CD4-positive, CD25-positive, alpha-beta regulatory T cell (primary cell): ENCODE measurements around the gene ANKUB1. TPM values are rescaled to one million over a fixed set of nuclear protein-coding genes. Genes with fewer than 3 reads are reported as not detected.

Experiments
- ATAC-seq, 2 donors: fragments of 150-1000 bp; cut with Tn5 transposase; one replicate each; pipeline ENCODE4 v1.10.0; 2021; ENCODE audit warnings: low read depth in 2 of 2, moderate number of reproducible peaks in 2 of 2, moderate library complexity in 1 of 2
- DNase-seq, 3 donors: peaks; one replicate each; pipeline versions ENCODE4 v3.0.0 to v3.0.0-alpha.2; 2012 to 2022; ENCODE audit warnings: mixed read lengths in 1 of 3
- H3K27ac ChIP-seq: one replicate; pipeline ENCODE4 v1.7.0; 2013; ENCODE audit warnings: mild to moderate bottlenecking, low read length; ENCODE audit not compliant: insufficient read depth, poor library complexity, severe bottlenecking
- H3K27me3 ChIP-seq: one replicate; pipeline ENCODE4 v1.7.0; 2013; ENCODE audit warnings: low read length; ENCODE audit not compliant: control insufficient read depth, insufficient read depth
- H3K36me3 ChIP-seq: one replicate; pipeline ENCODE4 v1.7.0; 2013; ENCODE audit warnings: mild to moderate bottlenecking, low read length, moderate library complexity; ENCODE audit not compliant: control insufficient read depth, insufficient read depth
- H3K4me1 ChIP-seq: 2 replicates; pipeline ENCODE4 v1.7.0; 2013; ENCODE audit warnings: mild to moderate bottlenecking, low read length; ENCODE audit not compliant: insufficient read depth, control insufficient read depth, poor library complexity, severe bottlenecking
- H3K4me3 ChIP-seq: one replicate; pipeline ENCODE4 v1.7.0; 2013; ENCODE audit warnings: low read depth, mild to moderate bottlenecking, low read length, moderate library complexity
- H3K9me3 ChIP-seq, 2 experiments: 1 replicate in 1 of 2; 2 replicates in 1 of 2; pipeline ENCODE4 v1.7.0; 2013; ENCODE audit warnings: low read length in 2 of 2, mild to moderate bottlenecking in 1 of 2, moderate library complexity in 1 of 2; ENCODE audit not compliant: control insufficient read depth in 2 of 2
- H3K27ac Mint-ChIP-seq, 3 donors: one replicate each; pipeline ENCODE4 v1.8.0; 2020 to 2022; ENCODE audit warnings: mild to moderate bottlenecking in 3 of 3, mixed read lengths in 3 of 3, moderate library complexity in 2 of 3
- H3K27me3 Mint-ChIP-seq: one replicate; pipeline ENCODE4 v1.8.0; 2022; ENCODE audit warnings: mild to moderate bottlenecking, mixed read lengths
- H3K36me3 Mint-ChIP-seq: one replicate; pipeline ENCODE4 v1.8.0; 2020; ENCODE audit warnings: mixed read lengths
- H3K4me1 Mint-ChIP-seq, 4 donors: one replicate each; pipeline ENCODE4 v1.8.0; 2020 to 2022; ENCODE audit warnings: mixed read lengths in 4 of 4, mild to moderate bottlenecking in 1 of 4
- H3K4me3 Mint-ChIP-seq, 4 donors: one replicate each; pipeline ENCODE4 v1.8.0; 2020 to 2022; ENCODE audit warnings: mild to moderate bottlenecking in 4 of 4, mixed read lengths in 4 of 4, moderate library complexity in 3 of 4
- H3K9me3 Mint-ChIP-seq, 7 donors: one replicate each; pipeline ENCODE4 v1.8.0; 2020 to 2022; ENCODE audit warnings: mixed read lengths in 7 of 7, mild to moderate bottlenecking in 3 of 7, moderate library complexity in 2 of 7
- polyA plus RNA-seq, 4 donors: library from polyadenylated mRNA; unstranded; fragments of 300-500 nt; fragmentation: Illumina TruSeq; gene quantifications; one replicate each; pipeline ENCODE4 v1.2.3, GENCODE V29; 2021
- total RNA-seq: library from RNA; stranded (reverse); gene quantifications from one replicate; pipeline ENCODE4 v1.2.3, GENCODE V29; 2022

Gene ANKUB1
- total and polyA plus RNA-seq, 5 donors from 2014 or later, result not detected

- Histone ChIP-seq H3K4me1 (peaks cover 15% of the 10 kb centered on the region), H3K36me3 (peaks cover 5% of the 10 kb centered on the region), H3K4me3 (no peak overlapping the region), H3K27ac (no peak overlapping the region), H3K27me3 (no peaks in the 10 kb centered on the region), H3K9me3 (no peaks in the 10 kb centered on the region)
- DNase-seq, result no peak
- H3K4me1 Mint-ChIP-seq, result peaks cover 12 to 41% (median 28%) of the 10 kb centered on the region in 4 donors
- H3K4me3 Mint-ChIP-seq, result peak overlapping the region; percentile 94 to 99 (median 97)
- H3K27me3 Mint-ChIP-seq, result peaks cover 13% of the 10 kb centered on the region
- H3K36me3 Mint-ChIP-seq, result peaks cover 4% of the 10 kb centered on the region
- ATAC-seq, result no peak
- H3K9me3 Mint-ChIP-seq, result no peaks in the 10 kb centered on the region
- peak overlapping the region in 2 of 3 donors; percentile 95 to 97 for H3K27ac Mint-ChIP-seq
Measured at GRCh38 chr3:149753717-149754116, 38.6 kb downstream of the ANKUB1 start.

- H3K27ac Mint-ChIP-seq, result peak overlapping the region; percentile 89 to 97 (median 95)
- Histone ChIP-seq H3K36me3 (peaks cover 14% of the 10 kb centered on the region), H3K27me3 (no peaks in the 10 kb centered on the region), H3K4me3 (peak overlapping the region; percentile 94), H3K9me3 (no peaks in the 10 kb centered on the region), H3K27ac (peak overlapping the region; percentile 86), H3K4me1 (peaks cover 15% of the 10 kb centered on the region)
- peaks cover 0 to 2% (median 0%) of the 10 kb centered on the region in 7 donors for H3K9me3 Mint-ChIP-seq
- H3K4me3 Mint-ChIP-seq, result peak overlapping the region; percentile 94 to 99 (median 97)
- peaks cover 5% of the 10 kb centered on the region for H3K27me3 Mint-ChIP-seq
- ATAC-seq (no peak), DNase-seq (no peak)
- H3K4me1 Mint-ChIP-seq, result peaks cover 16 to 45% (median 33%) of the 10 kb centered on the region in 4 donors
- peaks cover 13% of the 10 kb centered on the region for H3K36me3 Mint-ChIP-seq
Measured at GRCh38 chr3:149752788-149753136, 39.6 kb downstream of the ANKUB1 start.

GRCh38 chr3:149752051-149752787 lies 40.1 kb downstream of the ANKUB1 start, which contains the start of gene COMMD2:
COMMD2 (minus strand) TSS chr3:149752489; CDS start chr3:149752444, 45 bp downstream.
- H3K4me1 ChIP-seq, result peaks cover 15% of the 10 kb centered on the region
- Mint-ChIP-seq H3K4me1 (peaks cover 16 to 46% (median 36%) of the 10 kb centered on the region in 4 donors), H3K27ac (peak within 1 kb of the TSS; percentile 89 to 97 (median 95)), H3K27me3 (peaks cover under 1% of the 10 kb centered on the region), H3K9me3 (peaks cover 0 to 2% (median 0%) of the 10 kb centered on the region in 7 donors), H3K4me3 (peak within 1 kb of the TSS; percentile 94 to 99 (median 97)), H3K36me3 (peaks cover 16% of the 10 kb centered on the region)
- ATAC-seq (peak; percentile 94 to 95), DNase-seq (peak; percentile 59 to 86 (median 66))
- H3K9me3 ChIP-seq, result no peaks in the 10 kb centered on the region
- H3K4me3 ChIP-seq, result peak within 1 kb of the TSS; percentile 94
- H3K36me3 ChIP-seq, result peaks cover 19% of the 10 kb centered on the region
- peak within 1 kb of the TSS; percentile 86 for H3K27ac ChIP-seq
- no peaks in the 10 kb centered on the region for H3K27me3 ChIP-seq

- peak overlapping the region; percentile 89 to 97 (median 95) for H3K27ac Mint-ChIP-seq
- H3K9me3 Mint-ChIP-seq, result peaks cover 0 to 2% (median 0%) of the 10 kb centered on the region in 7 donors
- DNase-seq (peak in 1 of 3 donors; percentile 6), ATAC-seq (no peak)
- H3K36me3 ChIP-seq, result peaks cover 25% of the 10 kb centered on the region
- H3K27ac ChIP-seq, result peak overlapping the region; percentile 86
- peaks cover 15% of the 10 kb centered on the region for H3K4me1 ChIP-seq
- H3K4me3 Mint-ChIP-seq, result peak overlapping the region; percentile 94 to 99 (median 97)
- H3K9me3 ChIP-seq, result no peaks in the 10 kb centered on the region
- H3K27me3 Mint-ChIP-seq, result no peaks in the 10 kb centered on the region
- H3K36me3 Mint-ChIP-seq, result peaks cover 22% of the 10 kb centered on the region
- H3K4me1 Mint-ChIP-seq, result peaks cover 16 to 51% (median 38%) of the 10 kb centered on the region in 4 donors
- H3K4me3 ChIP-seq, result peak overlapping the region; percentile 94
- no peaks in the 10 kb centered on the region for H3K27me3 ChIP-seq
Measured at GRCh38 chr3:149751551-149751950, 40.8 kb downstream of the ANKUB1 start.

GRCh38 chr3:149744606-149745005 lies 47.7 kb downstream of the ANKUB1 start:
- H3K4me1 ChIP-seq, result no peaks in the 10 kb centered on the region
- H3K4me3 ChIP-seq, result no peak overlapping the region
- H3K36me3 ChIP-seq, result peaks cover 76% of the 10 kb centered on the region
- ATAC-seq (no peak), DNase-seq (no peak)
- H3K4me3 Mint-ChIP-seq, result no peak overlapping the region
- peaks cover 22 to 29% (median 27%) of the 10 kb centered on the region in 4 donors for H3K4me1 Mint-ChIP-seq
- H3K9me3 ChIP-seq, result no peaks in the 10 kb centered on the region
- H3K36me3 Mint-ChIP-seq, result peaks cover 55% of the 10 kb centered on the region
- H3K27ac ChIP-seq, result no peak overlapping the region
- H3K27ac Mint-ChIP-seq, result no peak overlapping the region
- H3K27me3 Mint-ChIP-seq, result no peaks in the 10 kb centered on the region
- peaks cover 0 to 2% (median 0%) of the 10 kb centered on the region in 7 donors for H3K9me3 Mint-ChIP-seq
- H3K27me3 ChIP-seq, result no peaks in the 10 kb centered on the region

GRCh38 chr3:149744151-149744550 lies 48.2 kb downstream of the ANKUB1 start:
- Mint-ChIP-seq H3K9me3 (peaks cover 0 to 2% (median 0%) of the 10 kb centered on the region in 7 donors), H3K36me3 (peaks cover 55% of the 10 kb centered on the region), H3K27ac (no peak overlapping the region), H3K4me1 (peaks cover 19 to 29% (median 23%) of the 10 kb centered on the region in 4 donors), H3K4me3 (no peak overlapping the region), H3K27me3 (no peaks in the 10 kb centered on the region)
- H3K27ac ChIP-seq, result no peak overlapping the region
- H3K36me3 ChIP-seq, result peaks cover 76% of the 10 kb centered on the region
- H3K9me3 ChIP-seq, result no peaks in the 10 kb centered on the region
- no peaks in the 10 kb centered on the region for H3K4me1 ChIP-seq
- DNase-seq (no peak), ATAC-seq (no peak)
- no peak overlapping the region for H3K4me3 ChIP-seq
- H3K27me3 ChIP-seq, result no peaks in the 10 kb centered on the region

- Histone ChIP-seq H3K36me3 (peaks cover 44% of the 10 kb centered on the region), H3K4me1 (no peaks in the 10 kb centered on the region), H3K9me3 (no peaks in the 10 kb centered on the region), H3K4me3 (no peak overlapping the region), H3K27me3 (no peaks in the 10 kb centered on the region), H3K27ac (no peak overlapping the region)
- peaks cover 22% of the 10 kb centered on the region for H3K36me3 Mint-ChIP-seq
- H3K4me1 Mint-ChIP-seq, result peaks cover 1 to 8% (median 6%) of the 10 kb centered on the region in 4 donors
- DNase-seq (no peak), ATAC-seq (no peak)
- no peak overlapping the region for H3K4me3 Mint-ChIP-seq
- no peaks in the 10 kb centered on the region for H3K27me3 Mint-ChIP-seq
- H3K27ac Mint-ChIP-seq, result no peak overlapping the region
- no peaks in the 10 kb centered on the region for H3K9me3 Mint-ChIP-seq
Measured at GRCh38 chr3:149739396-149739795, 53.0 kb downstream of the ANKUB1 start.
